ENCODE results near the gene TRIO. TPM values are rescaled to one million over a fixed set of nuclear protein-coding genes. Genes with fewer than 3 reads are reported as not detected.

Gene TRIO
- polyA plus RNA-seq, 1 of the 3 experiments (the other 2 are of a cell fraction) = 229 TPM

- no peak overlapping the region for H3K27ac ChIP-seq (ENCODE audit: low read depth in 2 of 2, low read length in 1 of 2)
- H3K4me1 ChIP-seq (ENCODE audit: control insufficient read depth in 1 of 2, insufficient read depth in 2 of 2, low read depth in 1 of 2, low read length in 1 of 2) = peaks cover 0 to 11% of the 10 kb centered on the region in 2 experiments; a peak in 3 of 4 replicates
- no peaks in the 10 kb centered on the region for H3K9me2 ChIP-seq
- H3K4me3 ChIP-seq (ENCODE audit: low read depth in 2 of 2, low read length in 1 of 2) = no peak overlapping the region
- no peak overlapping the region for H3K4me2 ChIP-seq
- peaks cover 100% of the 10 kb centered on the region for H3K79me2 ChIP-seq (ENCODE audit: insufficient read depth)
- no peak overlapping the region for H3K9ac ChIP-seq
- ChIA-PET CTCF (interaction anchor here (1.2 kb wide), 1 partner anchor 14 kb away, joined by 4 read pairs; no protein-coding TSS in a partner anchor), POLR2A (no interaction called here)
- H3K9me3 ChIP-seq = no peaks in the 10 kb centered on the region
- no peak overlapping the region for H2AFZ ChIP-seq (ENCODE audit: low read depth)
- peaks cover 0 to 18% of the 10 kb centered on the region in 2 experiments for H3K36me3 ChIP-seq (replicated peaks in 1 of 2; ENCODE audit: control insufficient read depth in 1 of 2, insufficient read depth in 2 of 2, low read length in 1 of 2)
- H4K20me1 ChIP-seq (ENCODE audit: insufficient read depth) = peaks cover 92% of the 10 kb centered on the region
- H3K27me3 ChIP-seq (ENCODE audit: insufficient read depth) = no peaks in the 10 kb centered on the region
- TF ChIP-seq FOXM1 (IDR thresholded peaks at IDR 0.05; ENCODE audit: low read depth) (no peak), GABPA (IDR thresholded peaks at IDR 0.05; ENCODE audit: low read depth) (no peak), JUND (IDR thresholded peaks at IDR 0.05) (no peak), POLR2AphosphoS5 (IDR thresholded peaks at IDR 0.05; ENCODE audit: low read depth, low read length) (no peak), ZBTB33 (IDR thresholded peaks at IDR 0.05; ENCODE audit: borderline replicate concordance, low read depth) (no peak), FOSL2 (IDR thresholded peaks at IDR 0.05; ENCODE audit: borderline replicate concordance, low read depth) (no peak), IRF3 (IDR thresholded peaks at IDR 0.05; ENCODE audit: low read depth, low read length) (no peak), GATA2 (CRISPR knock-in tag; IDR thresholded peaks at IDR 0.05) (no peak), ELF1 (IDR thresholded peaks at IDR 0.05) (no peak), RCOR1 (IDR thresholded peaks at IDR 0.05; ENCODE audit: low read length) (no peak), MAX (IDR thresholded peaks at IDR 0.05; ENCODE audit: low read depth) (no peak), CTCF (IDR thresholded peaks at IDR 0.05) (no peak), FOXJ3 (CRISPR knock-in tag; IDR thresholded peaks at IDR 0.05) (no peak), EZH2phosphoT487 (IDR thresholded peaks at IDR 0.05; ENCODE audit: borderline replicate concordance, low read depth) (no peak), TAF1 (IDR thresholded peaks at IDR 0.05; ENCODE audit: borderline replicate concordance, low read depth, low read length) (no peak), USF2 (IDR thresholded peaks at IDR 0.05; ENCODE audit: borderline replicate concordance, low read depth, low read length) (no peak), MXI1 (IDR thresholded peaks at IDR 0.05; ENCODE audit: low read depth, low read length) (no peak)
- peaks cover 9% of the 10 kb centered on the region for H3F3A ChIP-seq (replicated peaks; ENCODE audit: insufficient read depth)
- WGBS (ENCODE audit: low lambda C conversion rate) = 97% methylated on average over 4 of the region's 4 CpGs
- no peak for DNase-seq
Measured at GRCh38 chr5:14226149-14226548, 83.0 kb downstream of the TRIO start.
